CD14-positive monocyte (primary cell): ENCODE measurements around the gene REEP2. TPM values are rescaled to one million over a fixed set of nuclear protein-coding genes. Genes with fewer than 3 reads are reported as not detected.
A peak's percentile ranks its signal among the peaks of the same experiment; 100 is the strongest.

Source experiments
- DNase-seq, 3 donors: peaks; one replicate each; pipeline ENCODE4 v3.0.0-alpha.2; 2011 to 2022
- H2AFZ ChIP-seq: 2 replicates; pipeline ENCODE4 v1.6.0; 2012; ENCODE audit warnings: mild to moderate bottlenecking, low read depth, low read length, inconsistent platforms; ENCODE audit not compliant: insufficient read depth, poor library complexity, severe bottlenecking
- H3K27ac ChIP-seq, 2 donors: 1 replicate in 1 of 2; 2 replicates in 1 of 2; pipeline ENCODE4 v1.5.1; 2012 to 2013; ENCODE audit warnings: low read length in 2 of 2, control low read depth in 1 of 2, inconsistent platforms in 1 of 2, low read depth in 1 of 2, mild to moderate bottlenecking in 1 of 2
- H3K27me3 ChIP-seq, 2 donors: one replicate each; pipeline versions ENCODE4 v1.6.0 to v1.6.1; 2011 to 2013; ENCODE audit warnings: low read length in 2 of 2; ENCODE audit not compliant: control insufficient read depth in 2 of 2, insufficient read depth in 2 of 2
- H3K36me3 ChIP-seq, 2 donors: replicated peaks in 1 of 2; 1 replicate in 1 of 2; 2 replicates in 1 of 2; pipeline versions ENCODE4 v1.5.1 to v1.6.1; 2012 to 2013; ENCODE audit warnings: low read length in 2 of 2, control low read depth in 1 of 2, inconsistent platforms in 1 of 2, mild to moderate bottlenecking in 1 of 2; ENCODE audit not compliant: insufficient read depth in 2 of 2, control insufficient read depth in 1 of 2
- H3K4me1 ChIP-seq, 2 donors: 1 replicate in 1 of 2; 2 replicates in 1 of 2; pipeline versions ENCODE4 v1.5.1 to v1.6.1; 2012 to 2013; ENCODE audit warnings: low read length in 2 of 2, control low read depth in 1 of 2, inconsistent platforms in 1 of 2, mild to moderate bottlenecking in 1 of 2, moderate library complexity in 1 of 2; ENCODE audit not compliant: insufficient read depth in 2 of 2, control insufficient read depth in 1 of 2
- H3K4me2 ChIP-seq: replicated peaks from 2 replicates; pipeline ENCODE3; 2012; ENCODE audit warnings: low read length, moderate library complexity, mild to moderate bottlenecking; ENCODE audit not compliant: poor library complexity, severe bottlenecking; ENCODE audit errors: extremely low read depth
- H3K4me3 ChIP-seq, 3 experiments: fragments of 200-600 bp in 1 of 3; sonication (generic) in 1 of 3; replicated peaks in 1 of 3; 1 replicate in 2 of 3; 2 replicates in 1 of 3; pipeline ENCODE4 v1.5.1; 2011 to 2013; ENCODE audit warnings: low read length in 3 of 3, mild to moderate bottlenecking in 3 of 3, control low read depth in 2 of 3, low read depth in 2 of 3, inconsistent platforms in 1 of 3, moderate library complexity in 1 of 3
- H3K79me2 ChIP-seq: 2 replicates; pipeline ENCODE4 v1.6.0; 2012; ENCODE audit warnings: mild to moderate bottlenecking, control low read depth, inconsistent platforms, low read length, moderate library complexity; ENCODE audit not compliant: insufficient read depth
- H3K9ac ChIP-seq: 2 replicates; pipeline ENCODE4 v1.6.0; 2017; ENCODE audit warnings: low read length, mild to moderate bottlenecking; ENCODE audit not compliant: insufficient read depth, poor library complexity, severe bottlenecking
- H3K9me3 ChIP-seq, 2 donors: replicated peaks in 1 of 2; 1 replicate in 1 of 2; 2 replicates in 1 of 2; pipeline versions ENCODE4 v1.5.1 to v1.6.1; 2012 to 2013; ENCODE audit warnings: low read length in 2 of 2, control low read depth in 1 of 2; ENCODE audit not compliant: control insufficient read depth in 1 of 2, insufficient read depth in 1 of 2
- H4K20me1 ChIP-seq: 2 replicates; pipeline ENCODE4 v1.6.0; 2012; ENCODE audit warnings: mild to moderate bottlenecking, low read length, control low read depth, moderate library complexity; ENCODE audit not compliant: insufficient read depth
- H3K27ac Mint-ChIP-seq, 7 donors: one replicate each; pipeline ENCODE4 v1.8.0; 2020; ENCODE audit warnings: mild to moderate bottlenecking in 7 of 7, mixed read lengths in 7 of 7, moderate library complexity in 6 of 7, inconsistent platforms in 2 of 7
- H3K27me3 Mint-ChIP-seq, 3 donors: one replicate each; pipeline ENCODE4 v1.8.0; 2021 to 2022; ENCODE audit warnings: low read depth in 3 of 3, mild to moderate bottlenecking in 3 of 3, mixed read lengths in 3 of 3, moderate library complexity in 3 of 3, inconsistent platforms in 1 of 3
- H3K36me3 Mint-ChIP-seq, 2 donors: one replicate each; pipeline ENCODE4 v1.8.0; 2020; ENCODE audit warnings: mixed read lengths in 2 of 2, inconsistent platforms in 1 of 2, mild to moderate bottlenecking in 1 of 2
- H3K4me1 Mint-ChIP-seq: one replicate; pipeline ENCODE4 v1.8.0; 2020; ENCODE audit warnings: mild to moderate bottlenecking, mixed read lengths
- H3K4me3 Mint-ChIP-seq, 2 donors: one replicate each; pipeline ENCODE4 v1.8.0; 2020; ENCODE audit warnings: mild to moderate bottlenecking in 2 of 2, mixed read lengths in 2 of 2, moderate library complexity in 1 of 2
- H3K9me3 Mint-ChIP-seq, 7 donors: one replicate each; pipeline ENCODE4 v1.8.0; 2020 to 2022; ENCODE audit warnings: mixed read lengths in 7 of 7, mild to moderate bottlenecking in 6 of 7, moderate library complexity in 6 of 7, inconsistent platforms in 2 of 7
- CTCF ChIP-seq: fragments of 200-600 bp; IDR thresholded peaks from one replicate; pipeline ENCODE4 v1.8.0; 2022; ENCODE audit warnings: antibody characterized with exemption, mild to moderate bottlenecking
- WGBS: methylation state at CpG from one replicate; pipeline ENCODE4 v1.1.5; 2013; ENCODE audit warnings: missing lambda C conversion rate; ENCODE audit not compliant: insufficient coverage; 5-methylcytosine and 5-hydroxymethylcytosine counted together
- intact Hi-C, 2 donors: fragments of 100-400 bp; cut with micrococcal nuclease; formaldehyde crosslinking; loops; one replicate each; pipeline versions ENCODE4 v1.15.0 to v1.15.1; 2023
- polyA plus RNA-seq, 3 donors: library from polyadenylated mRNA; depleted of rRNA in 1 of 3; unstranded in 2 of 3; stranded (reverse) in 1 of 3; fragments of 300-500 nt in 2 of 3; fragments of >200 nt in 1 of 3; fragmentation: Illumina TruSeq in 2 of 3; gene quantifications; 1 replicate in 2 of 3; 2 replicates in 1 of 3; pipeline ENCODE4 v1.2.3, GENCODE V29; 2012 to 2021

The REEP2 gene
- polyA plus RNA-seq, 3 donors, result not detected

- H3K9ac ChIP-seq, result peak overlapping the region; percentile 33
- H2AFZ ChIP-seq, result peak overlapping the region; percentile 93
- H4K20me1 ChIP-seq, result no peaks in the 10 kb centered on the region
- Mint-ChIP-seq H3K36me3 (peaks cover 0 to 3% of the 10 kb centered on the region in 2 donors), H3K27ac (no peak overlapping the region), H3K4me1 (peaks cover 20% of the 10 kb centered on the region), H3K4me3 (peak overlapping the region; percentile 80 to 93), H3K27me3 (peaks cover 39 to 45% (median 44%) of the 10 kb centered on the region in 3 donors), H3K9me3 (peaks cover 0 to 6% (median 3%) of the 10 kb centered on the region in 7 donors)
- no peak overlapping the region for H3K27ac ChIP-seq
- H3K27me3 ChIP-seq, result peaks cover 20 to 41% of the 10 kb centered on the region in 2 donors
- intact Hi-C loops, result loop anchor here (2.0 kb wide), 1 partner anchor 27 kb away; the partner anchor contains the start of gene EGR1 (in 2 of the 2)
- no peaks in the 10 kb centered on the region for H3K36me3 ChIP-seq
- peaks cover 17 to 24% of the 10 kb centered on the region in 2 donors for H3K4me1 ChIP-seq
- peak; percentile 78 to 84 (median 81) for DNase-seq
- 3% methylated on average over 80 of the region's 93 CpGs for WGBS
- peak overlapping the region; percentile 93 for H3K4me2 ChIP-seq
- no peaks in the 10 kb centered on the region for H3K79me2 ChIP-seq
- peak overlapping the region; percentile 17 to 78 (median 42) for H3K4me3 ChIP-seq
- TF ChIP-seq CTCF, result no peak
- H3K9me3 ChIP-seq, result no peaks in the 10 kb centered on the region
Measured at GRCh38 chr5:138491669-138492559, 53.1 kb downstream of the REEP2 start.

DNA sequence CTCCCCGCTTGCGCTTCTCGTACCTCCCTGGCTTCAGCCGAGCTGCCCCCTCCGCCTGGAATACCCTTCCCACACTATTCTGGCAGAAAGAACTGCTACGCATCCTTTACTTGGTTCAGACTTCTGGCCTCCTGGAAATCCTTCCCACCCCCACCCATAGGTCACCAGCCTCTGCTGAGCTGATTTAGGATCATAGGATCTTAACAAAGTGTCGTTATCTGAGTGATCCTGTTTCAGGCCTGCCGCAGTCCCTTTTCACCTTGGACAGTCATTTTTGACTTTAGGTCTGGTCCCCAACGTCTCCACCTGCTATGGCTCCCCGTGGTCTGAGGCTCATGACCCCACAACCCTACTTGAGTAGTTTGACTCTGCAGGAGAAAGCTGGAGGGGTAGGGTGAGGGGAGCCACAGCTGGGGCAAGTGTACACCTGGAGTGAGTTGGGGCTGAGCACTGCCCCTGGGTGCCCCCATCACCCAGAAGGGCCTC lies 53.7 kb downstream of the REEP2 start:
- WGBS, result 42% methylated on average over 8 of the region's 10 CpGs
- Histone ChIP-seq H3K4me2 (peak overlapping the region; percentile 93), H3K4me1 (peaks cover 14 to 19% of the 10 kb centered on the region in 2 donors), H4K20me1 (no peaks in the 10 kb centered on the region), H3K9ac (peak overlapping the region; percentile 33), H3K79me2 (no peaks in the 10 kb centered on the region), H3K9me3 (no peaks in the 10 kb centered on the region), H3K36me3 (no peaks in the 10 kb centered on the region), H3K27me3 (peaks cover 20 to 41% of the 10 kb centered on the region in 2 donors), H2AFZ (peak overlapping the region; percentile 79), H3K4me3 (peak overlapping the region; percentile 15 to 78 (median 41)), H3K27ac (no peak overlapping the region)
- H3K9me3 Mint-ChIP-seq, result peaks cover 0 to 6% (median 3%) of the 10 kb centered on the region in 7 donors
- intact Hi-C loops, result loop anchor here (2.0 kb wide), 1 partner anchor 28 kb away; the partner anchor contains the start of gene EGR1 (in 2 of the 2)
- no peak for TF ChIP-seq CTCF
- H3K4me3 Mint-ChIP-seq, result peak overlapping the region; percentile 80 to 93
- peaks cover 0 to 3% of the 10 kb centered on the region in 2 donors for H3K36me3 Mint-ChIP-seq
- H3K4me1 Mint-ChIP-seq, result peaks cover 16% of the 10 kb centered on the region
- DNase-seq, result no peak
- peaks cover 39 to 45% (median 44%) of the 10 kb centered on the region in 3 donors for H3K27me3 Mint-ChIP-seq
- peak overlapping the region in 1 of 7 donors; percentile 61 for H3K27ac Mint-ChIP-seq
